Limb (tissue), 2 donors: ENCODE results near the gene CDH23.

Experiments used
- DNase-seq, 2 donors: peaks; one replicate each; pipeline ENCODE4 v3.0.0-alpha.2; 2016; ENCODE audit errors: extremely low spot score in 2 of 2

Gene CDH23

GRCh38 chr10:71812016-71812912 lies 415.5 kb downstream of the CDH23 start:
- DNase-seq: peak; percentile 8 to 61

GRCh38 chr10:71812913-71813590 lies 416.3 kb downstream of the CDH23 start:
- DNase-seq: no peak

- no peak for DNase-seq
These were observed 418.2 kb downstream of the CDH23 start for GRCh38 chr10:71814922-71815411.

- no peak for DNase-seq
These were observed 418.9 kb downstream of the CDH23 start for GRCh38 chr10:71815515-71816130.

- DNase-seq: no peak
These were observed 419.7 kb downstream of the CDH23 start for GRCh38 chr10:71816421-71816851.

GRCh38 chr10:71816936-71817618 lies 420.4 kb downstream of the CDH23 start:
- no peak for DNase-seq

- no peak for DNase-seq
These were observed 421.3 kb downstream of the CDH23 start for GRCh38 chr10:71817831-71818655.

GRCh38 chr10:71818674-71819260 lies 422.0 kb downstream of the CDH23 start:
- DNase-seq: no peak

GRCh38 chr10:71819441-71819861 lies 422.7 kb downstream of the CDH23 start:
- no peak for DNase-seq

- DNase-seq: no peak
These were observed 423.3 kb downstream of the CDH23 start for GRCh38 chr10:71819985-71820384.

GRCh38 chr10:71820966-71821365 lies 424.2 kb downstream of the CDH23 start:
- DNase-seq: no peak

- DNase-seq: no peak
These were observed 425.4 kb downstream of the CDH23 start for GRCh38 chr10:71821909-71822763.

- no peak for DNase-seq
These were observed 426.6 kb downstream of the CDH23 start for GRCh38 chr10:71823356-71823755.

GRCh38 chr10:71824333-71824732 lies 427.6 kb downstream of the CDH23 start:
- no peak for DNase-seq

- no peak for DNase-seq
These were observed 428.5 kb downstream of the CDH23 start for GRCh38 chr10:71825217-71825616.

GRCh38 chr10:71827852-71828251 lies 431.1 kb downstream of the CDH23 start:
- no peak for DNase-seq

- DNase-seq: no peak
These were observed 432.0 kb downstream of the CDH23 start for GRCh38 chr10:71828702-71829101.

GRCh38 chr10:71829171-71829570 lies 432.5 kb downstream of the CDH23 start:
- DNase-seq: no peak

GRCh38 chr10:71829896-71830295 lies 433.2 kb downstream of the CDH23 start:
- no peak for DNase-seq
